ENCODE results near the gene ATP2A3.

The ATP2A3 gene

GRCh38 chr17:3925684-3926485 is 38.4 kb downstream of the ATP2A3 start:
- TF ChIP-seq, protein P1, sequence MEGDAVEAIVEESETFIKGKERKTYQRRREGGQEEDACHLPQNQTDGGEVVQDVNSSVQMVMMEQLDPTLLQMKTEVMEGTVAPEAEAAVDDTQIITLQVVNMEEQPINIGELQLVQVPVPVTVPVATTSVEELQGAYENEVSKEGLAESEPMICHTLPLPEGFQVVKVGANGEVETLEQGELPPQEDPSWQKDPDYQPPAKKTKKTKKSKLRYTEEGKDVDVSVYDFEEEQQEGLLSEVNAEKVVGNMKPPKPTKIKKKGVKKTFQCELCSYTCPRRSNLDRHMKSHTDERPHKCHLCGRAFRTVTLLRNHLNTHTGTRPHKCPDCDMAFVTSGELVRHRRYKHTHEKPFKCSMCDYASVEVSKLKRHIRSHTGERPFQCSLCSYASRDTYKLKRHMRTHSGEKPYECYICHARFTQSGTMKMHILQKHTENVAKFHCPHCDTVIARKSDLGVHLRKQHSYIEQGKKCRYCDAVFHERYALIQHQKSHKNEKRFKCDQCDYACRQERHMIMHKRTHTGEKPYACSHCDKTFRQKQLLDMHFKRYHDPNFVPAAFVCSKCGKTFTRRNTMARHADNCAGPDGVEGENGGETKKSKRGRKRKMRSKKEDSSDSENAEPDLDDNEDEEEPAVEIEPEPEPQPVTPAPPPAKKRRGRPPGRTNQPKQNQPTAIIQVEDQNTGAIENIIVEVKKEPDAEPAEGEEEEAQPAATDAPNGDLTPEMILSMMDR (IDR thresholded peaks at IDR 0.05; ENCODE audit: borderline replicate concordance, control extremely low read depth, extremely low read depth, insufficient read depth, missing control alignments), result no peak
- DNase-seq (ENCODE audit: low spot score), result no peak
- in situ Hi-C loops (cut with MboI; ENCODE audit: low sequenced_read_pairs, unreplicated experiment), result no loop called here

- no peak for DNase-seq (ENCODE audit: low spot score)
- TF ChIP-seq, protein P1 (IDR thresholded peaks at IDR 0.05; ENCODE audit: borderline replicate concordance, control extremely low read depth, extremely low read depth, insufficient read depth, missing control alignments), result no peak
- in situ Hi-C loops (cut with MboI; ENCODE audit: low sequenced_read_pairs, unreplicated experiment), result no loop called here
Observed at GRCh38 chr17:3924512-3925350, 39.5 kb downstream of the ATP2A3 start.

DNA sequence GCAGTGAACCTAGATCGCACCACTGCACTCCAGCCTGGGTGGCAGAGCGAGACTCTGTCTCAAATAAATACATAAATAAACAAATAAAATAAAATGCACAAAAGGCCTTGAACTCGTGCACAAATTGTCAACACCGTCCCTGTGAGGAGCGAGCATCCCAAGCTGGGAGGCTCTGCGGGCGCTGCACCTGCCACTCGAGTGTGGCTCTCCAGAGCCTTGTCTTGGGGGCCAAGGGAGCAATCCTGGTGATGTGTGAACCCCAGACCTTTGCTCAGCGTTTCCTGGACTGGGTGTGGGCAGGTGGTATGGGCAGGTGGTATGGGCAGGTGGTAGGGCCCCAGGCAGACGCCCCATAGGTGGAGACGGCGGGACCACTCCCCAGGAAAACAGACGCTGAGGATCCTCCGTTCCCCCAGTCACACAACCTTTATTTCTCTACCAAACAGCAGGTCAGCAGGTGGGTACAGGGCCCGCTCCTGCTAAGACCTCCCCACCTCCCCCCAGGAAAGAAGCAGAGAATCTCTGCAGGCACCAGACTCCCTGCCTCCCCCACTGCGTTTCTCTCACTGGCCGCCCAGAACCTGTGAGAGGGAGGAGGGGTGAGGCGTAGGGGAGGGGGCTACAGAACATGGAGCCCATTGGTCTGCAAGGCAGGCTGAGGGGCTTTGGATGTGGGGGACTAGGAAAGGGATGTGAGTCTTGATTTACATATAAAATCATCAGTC is 40.6 kb downstream of the ATP2A3 start:
- DNase-seq (ENCODE audit: low spot score), result no peak

DNA sequence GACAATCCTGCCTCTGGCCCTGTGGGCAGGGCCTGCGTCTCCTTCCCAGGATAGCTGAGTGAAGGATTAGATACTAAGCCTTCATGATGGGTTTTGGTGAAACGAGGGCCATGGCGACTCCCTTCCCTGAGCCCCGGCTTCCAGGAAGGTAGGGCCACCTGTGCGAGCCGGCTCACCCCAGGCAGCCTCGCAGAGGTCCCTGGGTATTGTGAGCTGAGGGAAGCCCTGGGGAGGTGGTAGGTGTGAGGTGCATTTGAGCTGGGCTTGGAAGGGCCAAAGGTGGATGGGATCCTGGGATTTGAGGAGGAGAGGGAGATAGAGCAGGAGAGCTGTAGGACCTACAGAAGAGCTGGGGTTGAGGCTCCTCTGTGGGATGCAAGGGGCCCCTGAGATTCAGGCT is 41.5 kb downstream of the ATP2A3 start:
- TF ChIP-seq, protein P1 (IDR thresholded peaks at IDR 0.05; ENCODE audit: borderline replicate concordance, control extremely low read depth, extremely low read depth, insufficient read depth, missing control alignments), result no peak
- DNase-seq (ENCODE audit: low spot score), result no peak
- in situ Hi-C loops (cut with MboI; ENCODE audit: low sequenced_read_pairs, unreplicated experiment), result no loop called here

More for the DNA sequence above, 40.6 kb downstream of the ATP2A3 start:
- in situ Hi-C loops (cut with MboI; ENCODE audit: low sequenced_read_pairs, unreplicated experiment), result no loop called here
- TF ChIP-seq, protein P1 (IDR thresholded peaks at IDR 0.05; ENCODE audit: borderline replicate concordance, control extremely low read depth, extremely low read depth, insufficient read depth, missing control alignments), result no peak

DNA sequence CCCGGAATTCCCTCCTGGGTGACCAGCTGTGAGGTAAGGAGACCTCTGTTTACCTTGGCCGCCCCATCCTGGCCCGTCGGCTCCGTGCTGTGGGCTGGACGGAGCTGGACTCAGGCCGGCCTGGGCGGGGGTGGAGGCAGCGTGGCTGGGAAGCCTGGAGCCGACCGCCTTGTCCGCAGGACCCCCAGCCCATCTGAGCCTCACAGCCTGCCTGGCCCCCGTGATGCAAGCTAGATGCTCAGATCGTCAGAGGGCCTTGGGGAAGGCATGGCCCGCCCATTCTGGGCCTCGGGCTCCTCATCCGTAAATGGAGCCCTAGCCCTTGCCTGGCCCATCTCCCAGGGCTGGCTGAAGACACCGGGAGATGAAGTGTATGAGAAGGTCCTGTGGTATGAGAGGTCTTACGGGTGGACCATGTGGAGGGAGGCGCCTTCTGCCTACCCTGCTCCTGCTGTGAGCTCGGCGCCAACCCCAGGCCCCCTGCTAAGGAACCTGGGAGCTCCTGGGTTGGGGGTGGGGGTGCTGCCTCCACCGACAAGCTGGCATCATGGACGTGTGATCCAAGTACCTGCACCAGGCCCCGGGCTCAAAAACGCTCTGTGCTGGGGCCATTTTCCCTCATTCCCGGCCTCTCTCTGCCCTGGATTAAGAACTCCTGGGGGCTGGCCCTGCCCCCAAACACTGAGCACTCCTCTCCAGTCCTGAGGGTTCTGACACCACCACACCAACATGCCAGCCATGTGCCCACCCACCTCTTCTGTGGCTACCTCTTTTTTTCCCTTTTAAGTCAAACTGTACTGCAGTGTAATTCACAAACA is 42.5 kb downstream of the ATP2A3 start:
- DNase-seq (ENCODE audit: low spot score), result no peak
- in situ Hi-C loops (cut with MboI; ENCODE audit: low sequenced_read_pairs, unreplicated experiment), result no loop called here
- TF ChIP-seq, protein P1 (IDR thresholded peaks at IDR 0.05; ENCODE audit: borderline replicate concordance, control extremely low read depth, extremely low read depth, insufficient read depth, missing control alignments), result no peak

Data from GM13976 (cell line).